K562 (cell line): Measurements from ENCODE around the gene FUT9. TPM values are rescaled to one million over a fixed set of nuclear protein-coding genes. Genes with fewer than 3 reads are reported as not detected.

ENCODE experiments used
- ATAC-seq: fragments of 200-7000 bp; cut with Tn5 transposase; 3 replicates; pipeline ENCODE4 v1.9.1; 2020; ENCODE audit warnings: moderate library complexity
- BruUV-seq: library from RNA; stranded (reverse); fragments of 400-500 nt; replicated peaks from 2 replicates; lab custom pipeline; 2021; lab: Mats Ljungman, UMichigan
- CTCF ChIA-PET: fragments of 300-600 bp; formaldehyde crosslinking; extraction: SDS; loops from one replicate; lab custom pipeline; 2021; ENCODE audit warnings: low intra/inter-chr PET ratio; lab: Yijun Ruan, JAX
- POLR2A ChIA-PET: fragments of 300-600, 350-650 bp; sonication (Branson Sonifier 250); formaldehyde crosslinking; extraction: SDS; loops from one replicate; lab custom pipeline; 2021; ENCODE audit warnings: antibody characterized with exemption, inconsistent platforms; lab: Yijun Ruan, JAX
- DNase-seq, 4 experiments: peaks; one replicate each; pipeline versions ENCODE4 v3.0.0 to v3.0.0-alpha.2; 2011 to 2018; ENCODE audit warnings: low spot score in 3 of 4, mixed read lengths in 3 of 4; ENCODE audit errors: extremely low read depth in 1 of 4
- FAIRE-seq: peaks from 2 replicates; lab custom pipeline; 2011; peaks lifted over from hg19 to GRCh38; lab: Jason Lieb, UNC
- H2AFZ ChIP-seq: 2 replicates; pipeline ENCODE4 v1.6.0; 2011; ENCODE audit warnings: low read depth, low read length, control low read depth, inconsistent platforms
- H3K27ac ChIP-seq: fragments of 200-600 bp; 3 replicates; pipeline ENCODE4 v1.8.0; 2011; ENCODE audit warnings: low read depth, mild to moderate bottlenecking, control low read depth, inconsistent platforms, low read length, moderate library complexity, mixed read lengths; ENCODE audit errors: extremely low read depth
- H3K27me3 ChIP-seq, 2 experiments: fragments of 300-600 bp in 1 of 2; 2 replicates in 1 of 2; 3 replicates in 1 of 2; pipeline versions ENCODE4 v1.6.0 to v1.8.0; 2011; ENCODE audit warnings: inconsistent platforms in 2 of 2, low read length in 2 of 2, mild to moderate bottlenecking in 1 of 2, mixed read lengths in 1 of 2, moderate library complexity in 1 of 2; ENCODE audit not compliant: control insufficient read depth in 2 of 2, insufficient read depth in 2 of 2
- H3K36me3 ChIP-seq: fragments of 300-600 bp; 3 replicates; pipeline ENCODE4 v1.8.0; 2011; ENCODE audit warnings: mild to moderate bottlenecking, low read length, inconsistent platforms; ENCODE audit not compliant: control insufficient read depth, insufficient read depth
- H3K4me1 ChIP-seq, 2 experiments: fragments of 200-600 bp in 1 of 2; replicated peaks in 1 of 2; 2 replicates in 1 of 2; 3 replicates in 1 of 2; pipeline versions ENCODE4 v1.5.1 to v1.8.0; 2011; ENCODE audit warnings: inconsistent platforms in 2 of 2, low read length in 2 of 2, mild to moderate bottlenecking in 1 of 2, mixed read lengths in 1 of 2, moderate library complexity in 1 of 2; ENCODE audit not compliant: control insufficient read depth in 2 of 2, insufficient read depth in 2 of 2
- H3K4me2 ChIP-seq: 2 replicates; pipeline ENCODE4 v1.6.1; 2011; ENCODE audit warnings: low read length, control low read depth, inconsistent platforms, mixed read lengths; ENCODE audit not compliant: insufficient read depth
- H3K4me3 ChIP-seq: fragments of 200-600 bp; sonication (generic), shearing (Covaris generic); 2 replicates; pipeline ENCODE4 v1.5.1; 2016; ENCODE audit warnings: control low read depth, inconsistent platforms
- H3K79me2 ChIP-seq: fragments of 200-600 bp; 3 replicates; pipeline ENCODE4 v1.8.0; 2011; ENCODE audit warnings: low read length, inconsistent platforms; ENCODE audit not compliant: control insufficient read depth, insufficient read depth
- H3K9ac ChIP-seq, 2 experiments: 2 replicates each; pipeline versions ENCODE4 v1.6.0 to v1.6.1; 2011; ENCODE audit warnings: low read depth in 2 of 2, low read length in 2 of 2, control low read depth in 1 of 2, inconsistent platforms in 1 of 2, mild to moderate bottlenecking in 1 of 2, mixed read lengths in 1 of 2; ENCODE audit not compliant: insufficient read depth in 1 of 2
- H3K9me1 ChIP-seq: one replicate; pipeline ENCODE4 v1.6.0; 2011; ENCODE audit warnings: inconsistent platforms, mild to moderate bottlenecking, low read length, moderate library complexity; ENCODE audit not compliant: control insufficient read depth, insufficient read depth
- H3K9me3 ChIP-seq: replicated peaks from 2 replicates; pipeline ENCODE4 v1.5.1; 2011; ENCODE audit warnings: low read depth, low read length, inconsistent platforms; ENCODE audit not compliant: control insufficient read depth, insufficient read depth
- H4K20me1 ChIP-seq: replicated peaks from 2 replicates; pipeline ENCODE4 v1.6.1; 2011; ENCODE audit warnings: low read length, inconsistent platforms, mixed read lengths; ENCODE audit not compliant: control insufficient read depth, insufficient read depth
- BRD9 ChIP-seq: fragments of 450-650 bp; IDR thresholded peaks from 2 replicates; pipeline ENCODE4 v1.6.1; 2018; ENCODE audit warnings: low read depth; ENCODE audit not compliant: partially characterized antibody
- E2F3 ChIP-seq: fragments of 250-450 bp; sonication (Bioruptor Pico); IDR thresholded peaks from 2 replicates; pipeline ENCODE4 v1.4.0; 2020; ENCODE audit warnings: mild to moderate bottlenecking
- HDAC2 ChIP-seq: fragments of 450-650 bp; IDR thresholded peaks from 2 replicates; pipeline ENCODE4 v1.6.1; 2016; ENCODE audit warnings: mild to moderate bottlenecking
- HMG20B ChIP-seq: fragments of 250-450 bp; sonication (Bioruptor Pico); IDR thresholded peaks from 2 replicates; pipeline ENCODE4 v1.5.0; 2021; ENCODE audit warnings: mild to moderate bottlenecking
- HNRNPH1 ChIP-seq: fragments of 200-400 bp; formaldehyde crosslinking; optimal IDR thresholded peaks from 2 replicates; pipeline ENCODE3; 2017; ENCODE audit warnings: low read depth, mild to moderate bottlenecking, low read length, moderate library complexity
- MAFK ChIP-seq: IDR thresholded peaks from 2 replicates; pipeline ENCODE4 v1.6.1; 2011; ENCODE audit warnings: low read length, improper control_type of control experiment
- PTBP1 ChIP-seq: fragments of 200-400 bp; formaldehyde crosslinking; IDR thresholded peaks from 2 replicates; pipeline ENCODE4 v1.6.1; 2017; ENCODE audit warnings: low read depth, low read length
- PYGO2 ChIP-seq: fragments of 450-650 bp; IDR thresholded peaks from 2 replicates; pipeline ENCODE4 v1.6.1; 2016; ENCODE audit warnings: mild to moderate bottlenecking, missing genetic modification characterization, moderate library complexity, missing compliant biosample characterization
- RFX5 ChIP-seq: IDR thresholded peaks from 2 replicates; pipeline ENCODE4 v1.6.1; 2011; ENCODE audit warnings: low read depth, mild to moderate bottlenecking, improper control_type of control experiment, low read length
- ZBTB7A ChIP-seq: IDR thresholded peaks from 2 replicates; pipeline ENCODE4 v1.6.1; 2011; ENCODE audit warnings: low read depth, mild to moderate bottlenecking, low read length, moderate library complexity, borderline replicate concordance; ENCODE audit not compliant: control insufficient read depth
- ZKSCAN1 ChIP-seq: fragments of 150-350 bp; IDR thresholded peaks from 2 replicates; pipeline ENCODE4 v1.6.1; 2016; ENCODE audit warnings: low read depth, low read length
- ZNF124 ChIP-seq: sonication (generic); formaldehyde crosslinking; IDR thresholded peaks from 2 replicates; pipeline ENCODE4 v1.8.1; 2022; ENCODE audit warnings: missing genetic modification reagents
- ZNF232 ChIP-seq: sonication (generic); formaldehyde crosslinking; IDR thresholded peaks from 2 replicates; pipeline ENCODE4 v1.8.0; 2022; ENCODE audit warnings: mild to moderate bottlenecking, missing genetic modification reagents
- ZNF57 ChIP-seq: fragments of 450-650 bp; formaldehyde crosslinking; IDR thresholded peaks from 2 replicates; pipeline ENCODE4 v1.4.0; 2020; ENCODE audit warnings: mild to moderate bottlenecking, moderate library complexity
- WGBS: fragments of 100-300 bp; shearing (Covaris generic); methylation state at CpG from one replicate; pipeline ENCODE4 v1.1.6; 2016; ENCODE audit warnings: low coverage, mixed read lengths; ENCODE audit not compliant: insufficient coverage; ENCODE audit errors: missing lambda C conversion rate; 5-methylcytosine and 5-hydroxymethylcytosine counted together
- in situ Hi-C: fragments of 300-500 bp; cut with MboI; formaldehyde crosslinking; loops from 4 replicates; pipeline ENCODE4 v1.15.0; 2018; ENCODE audit warnings: inconsistent platforms, mixed read lengths
- intact Hi-C: fragments of 100-400 bp; cut with micrococcal nuclease; formaldehyde crosslinking; loops from 2 replicates; pipeline ENCODE4 v1.14.2; 2022
- polyA plus RNA-seq, 8 experiments: library from polyadenylated mRNA; depleted of rRNA in 4 of 8; stranded (reverse) in 5 of 8; unstranded in 3 of 8; fragments of >200 nt; fragmentation: Nextera tagmentation in 2 of 8; fragmentation: Illumina TruSeq in 1 of 8; extraction: Ambion mirVana in 2 of 8; extraction: Trizol in 1 of 8; gene quantifications; 2 replicates each; pipeline versions ENCODE4 v1.2.1 to v1.2.3, GENCODE V29; 2011 to 2014; ENCODE audit warnings: inconsistent platforms in 1 of 8, missing spikeins in 1 of 8
- total RNA-seq, 7 experiments: library from RNA; depleted of rRNA in 6 of 7; stranded (reverse); fragments of >200 nt in 6 of 7; fragmentation: Illumina TruSeq in 2 of 7; extraction: Trizol in 2 of 7; gene quantifications; 2 replicates each; pipeline versions ENCODE4 v1.2.1 to v1.2.3, GENCODE V29; 2011 to 2021; ENCODE audit warnings: low replicate concordance in 1 of 7
- TF ChIP-seq, protein P1 (sequence below): IDR thresholded peaks from 3 replicates; pipeline ENCODE4 v1.6.1; 2011; ENCODE audit warnings: borderline replicate concordance, mild to moderate bottlenecking, moderate library complexity; ENCODE audit not compliant: insufficient read length; ENCODE audit errors: extremely low read depth

The FUT9 gene
- total and polyA plus RNA-seq, 9 of the 15 experiments (the other 6 are each of a cell fraction or from before 2014, with no cell fraction given), result not detected

DNA sequence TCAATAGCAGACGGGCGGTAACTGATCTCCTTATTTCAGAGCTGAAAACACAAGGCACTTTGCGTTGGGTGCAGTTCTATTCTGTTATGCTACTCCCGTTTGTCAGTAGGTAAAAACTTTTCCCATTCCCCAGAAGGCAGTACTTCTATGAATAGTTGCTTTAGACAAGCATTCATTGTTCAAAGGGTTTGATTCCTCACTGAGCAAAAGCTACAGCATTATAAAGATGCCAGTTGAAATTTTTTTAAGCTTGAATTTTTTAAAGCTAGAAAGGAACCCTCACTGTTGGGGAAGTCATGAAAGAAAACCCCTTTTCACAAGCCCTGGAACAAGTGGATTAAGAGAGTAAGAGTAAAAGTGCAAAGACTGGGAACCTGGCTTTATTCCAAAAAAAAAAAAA, 42.3 kb downstream of the FUT9 start:
- CTCF ChIA-PET, result no interaction called here
- TF ChIP-seq HMG20B (CRISPR knock-in tag), result no peak
- no peak for TF ChIP-seq BRD9
- no peak for TF ChIP-seq PTBP1
- no peak for TF ChIP-seq ZNF57
- no peak for TF ChIP-seq ZNF124 (CRISPR knock-in tag)
- no peak for TF ChIP-seq ZBTB7A
- no peak for TF ChIP-seq E2F3 (CRISPR knock-in tag)
- no peak for TF ChIP-seq MAFK
- no peak for TF ChIP-seq ZNF232 (CRISPR knock-in tag)
- TF ChIP-seq PYGO2 (tag), result no peak
- TF ChIP-seq RFX5, result no peak
- TF ChIP-seq HDAC2, result no peak
- TF ChIP-seq, protein P1, sequence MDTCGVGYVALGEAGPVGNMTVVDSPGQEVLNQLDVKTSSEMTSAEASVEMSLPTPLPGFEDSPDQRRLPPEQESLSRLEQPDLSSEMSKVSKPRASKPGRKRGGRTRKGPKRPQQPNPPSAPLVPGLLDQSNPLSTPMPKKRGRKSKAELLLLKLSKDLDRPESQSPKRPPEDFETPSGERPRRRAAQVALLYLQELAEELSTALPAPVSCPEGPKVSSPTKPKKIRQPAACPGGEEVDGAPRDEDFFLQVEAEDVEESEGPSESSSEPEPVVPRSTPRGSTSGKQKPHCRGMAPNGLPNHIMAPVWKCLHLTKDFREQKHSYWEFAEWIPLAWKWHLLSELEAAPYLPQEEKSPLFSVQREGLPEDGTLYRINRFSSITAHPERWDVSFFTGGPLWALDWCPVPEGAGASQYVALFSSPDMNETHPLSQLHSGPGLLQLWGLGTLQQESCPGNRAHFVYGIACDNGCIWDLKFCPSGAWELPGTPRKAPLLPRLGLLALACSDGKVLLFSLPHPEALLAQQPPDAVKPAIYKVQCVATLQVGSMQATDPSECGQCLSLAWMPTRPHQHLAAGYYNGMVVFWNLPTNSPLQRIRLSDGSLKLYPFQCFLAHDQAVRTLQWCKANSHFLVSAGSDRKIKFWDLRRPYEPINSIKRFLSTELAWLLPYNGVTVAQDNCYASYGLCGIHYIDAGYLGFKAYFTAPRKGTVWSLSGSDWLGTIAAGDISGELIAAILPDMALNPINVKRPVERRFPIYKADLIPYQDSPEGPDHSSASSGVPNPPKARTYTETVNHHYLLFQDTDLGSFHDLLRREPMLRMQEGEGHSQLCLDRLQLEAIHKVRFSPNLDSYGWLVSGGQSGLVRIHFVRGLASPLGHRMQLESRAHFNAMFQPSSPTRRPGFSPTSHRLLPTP, result no peak
- TF ChIP-seq ZKSCAN1, result no peak
- no peak for TF ChIP-seq HNRNPH1
- intact Hi-C loops, result no loop called here

More for the DNA sequence above, 42.3 kb downstream of the FUT9 start:
- no peak overlapping the region for H3K4me3 ChIP-seq
- H3K9me1 ChIP-seq, result no peaks in the 10 kb centered on the region
- no peaks in the 10 kb centered on the region for H3K36me3 ChIP-seq
- no peak for FAIRE-seq
- H2AFZ ChIP-seq, result no peak overlapping the region
- WGBS, result 1% methylated on average over 4 of the region's 4 CpGs
- H3K4me1 ChIP-seq, result no peaks in the 10 kb centered on the region
- no peak overlapping the region for H3K4me2 ChIP-seq
- POLR2A ChIA-PET, result no interaction called here
- H3K9ac ChIP-seq, result no peak overlapping the region
- no peaks in the 10 kb centered on the region for H3K27me3 ChIP-seq
- in situ Hi-C loops, result no loop called here
- H3K27ac ChIP-seq, result no peak overlapping the region
- no peak for DNase-seq
- ATAC-seq, result no peak
- no TSS peak for BruUV-seq
- H3K79me2 ChIP-seq, result no peaks in the 10 kb centered on the region
- H3K9me3 ChIP-seq, result no peaks in the 10 kb centered on the region
- H4K20me1 ChIP-seq, result no peaks in the 10 kb centered on the region
